Heart left ventricle (tissue), 16 donors: ENCODE measurements around the gene HIGD1B. TPM values are rescaled to one million over a fixed set of nuclear protein-coding genes. Genes with fewer than 3 reads are reported as not detected.
A peak's percentile ranks its signal among the peaks of the same experiment; 100 is the strongest.

ENCODE experiments used
- ATAC-seq, 4 donors: fragments of 200-7000 bp; cut with Tn5 transposase; one replicate each; pipeline ENCODE4 v1.9.1; 2020 to 2022; ENCODE audit warnings: moderate library complexity in 4 of 4, mild to moderate bottlenecking in 3 of 4, moderate number of reproducible peaks in 1 of 4
- DNase-seq, 5 donors: peaks; one replicate each; pipeline ENCODE4 v3.0.0-alpha.2; 2020
- H3K27ac ChIP-seq, 12 donors: fragments of 200-600 bp; sonication (generic) in 4 of 12; one replicate each; pipeline versions ENCODE4 v1.5.0 to v1.8.0; 2016 to 2022; ENCODE audit warnings: mild to moderate bottlenecking in 2 of 12
- H3K27me3 ChIP-seq, 9 donors: fragments of 200-600 bp; sonication (generic) in 2 of 9; one replicate each; pipeline versions ENCODE4 v1.5.1 to v1.8.0; 2016 to 2022; ENCODE audit warnings: mild to moderate bottlenecking in 3 of 9
- H3K36me3 ChIP-seq, 9 donors: fragments of 200-600 bp; sonication (generic) in 2 of 9; one replicate each; pipeline versions ENCODE4 v1.5.0 to v1.8.0; 2018 to 2022; ENCODE audit warnings: mild to moderate bottlenecking in 2 of 9
- H3K4me1 ChIP-seq, 12 donors: fragments of 200-600 bp; sonication (generic) in 4 of 12; one replicate each; pipeline versions ENCODE4 v1.5.0 to v1.8.0; 2016 to 2022; ENCODE audit warnings: mild to moderate bottlenecking in 3 of 12
- H3K4me3 ChIP-seq, 12 donors: fragments of 200-600 bp; sonication (generic) in 4 of 12; one replicate each; pipeline versions ENCODE4 v1.5.0 to v1.8.0; 2017 to 2022; ENCODE audit warnings: mild to moderate bottlenecking in 9 of 12, moderate library complexity in 4 of 12
- H3K9me3 ChIP-seq, 12 donors: fragments of 200-600 bp; sonication (generic) in 4 of 12; one replicate each; pipeline versions ENCODE4 v1.5.0 to v1.8.0; 2016 to 2022; ENCODE audit warnings: mild to moderate bottlenecking in 1 of 12
- POLR2A ChIP-seq, 2 donors: fragments of 450-650 bp; IDR thresholded peaks; one replicate each; pipeline ENCODE4 v1.6.1; 2017; ENCODE audit warnings: antibody characterized with exemption in 2 of 2, mild to moderate bottlenecking in 2 of 2, moderate library complexity in 2 of 2
- WGBS, 4 donors: extraction: QIAGEN DNeasy Blood & Tissue Kit in 2 of 4; methylation state at CpG; one replicate each; pipeline versions ENCODE4 v1.1.5 to v1.1.7; 2013 to 2018; 5-methylcytosine and 5-hydroxymethylcytosine counted together
- intact Hi-C, 10 donors: fragments of 100-400 bp; cut with DNase I; formaldehyde crosslinking; loops; one replicate each; pipeline versions ENCODE4 v1.11.1 to v1.14.2; 2022
- polyA plus RNA-seq, 2 donors: library from polyadenylated mRNA; stranded (reverse); fragments of 200-250 nt; gene quantifications; one replicate each; pipeline ENCODE4 v1.2.3, GENCODE V29; 2013
- total RNA-seq, 9 donors: library from RNA; depleted of rRNA in 2 of 9; stranded (reverse); fragments of >200 nt in 2 of 9; fragmentation: NEBNext Ultra II Directional in 3 of 9; extraction: Animal tissue kit (Norgen Biotek cat#: 25700) in 3 of 9; gene quantifications; one replicate each; pipeline versions ENCODE4 v1.1.0 to v1.2.4, GENCODE V29; 2016 to 2023
- TF ChIP-seq, protein P1 (sequence below), 12 donors: fragments of 200-600 bp; sonication (generic) in 4 of 12; IDR thresholded peaks; one replicate each; pipeline versions ENCODE4 v1.5.0 to v1.8.0; 2018 to 2022; ENCODE audit warnings: antibody characterized with exemption in 12 of 12, mild to moderate bottlenecking in 5 of 12
- donor health status: ischemic (EF 13 %, LVEDD 7.1; RV severe dilation, severe dysfunction).
- donor health status: healthy with polysubstance abuse.
- donor health status: DM: no; HTN: yes; CAD: no.
- donor health status: DM: no; HTN: no; CAD: no.
- donor health status: ischemic (EF 25% LVEDD 6.9; RV normal size, moderate dysfunction).
- donor health status: ischemic (EF 25% LVEDD 5.7; RV mildly dilated, moderate dysfunction).
- donor health status: healthy.
- donor health status: DM: yes; HTN: yes; CAD: no.
- donor health status: ischemic (EF 35%, LVEDD 5.7; RV mildly dilated, moderate dysfunction).
- donor health status: nonischemic (EF 11% LVEDD 7.7; RV severe dilation, severe dysfunction).
- donor health status: DM: yes; HTN: yes; CAD: no.
- donor health status: PGD.
- donor health status: ischemic (EF 29% LVEDD 5.4; RV normal size, mild dysfunction).
- donor health status: nonischemic (EF 23%, LVEDD 6.1; RV moderate dilation, normal function).

The HIGD1B gene
- total and polyA plus RNA-seq, 11 donors, result 4.3 to 30.9 (median 13.5) TPM

DNA sequence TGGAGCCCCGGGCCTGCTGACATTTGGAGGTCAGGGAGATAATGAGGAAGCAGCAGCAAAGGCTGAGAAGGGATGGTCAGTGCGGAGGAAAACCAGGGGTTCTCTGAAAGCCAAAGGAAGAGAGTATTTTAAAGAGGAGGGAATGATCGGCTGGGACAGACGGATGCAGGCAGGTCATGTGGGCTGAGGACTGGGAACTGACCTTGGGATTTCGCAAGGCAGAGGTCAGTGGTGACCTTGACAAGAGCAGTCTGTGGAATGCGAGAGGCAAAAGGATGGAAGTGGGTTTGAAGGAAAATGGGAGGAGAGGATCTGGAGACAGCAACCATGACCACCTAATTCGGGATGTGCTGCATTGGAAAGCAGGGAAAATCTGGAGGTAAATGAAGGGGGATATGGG is 41.3 kb downstream of the HIGD1B start:
- ATAC-seq (peak in 2 of 4 donors; percentile 33 to 36), DNase-seq (no peak)
- TF ChIP-seq POLR2A (IDR thresholded peaks at IDR 0.05), result no peak
- TF ChIP-seq, protein P1, sequence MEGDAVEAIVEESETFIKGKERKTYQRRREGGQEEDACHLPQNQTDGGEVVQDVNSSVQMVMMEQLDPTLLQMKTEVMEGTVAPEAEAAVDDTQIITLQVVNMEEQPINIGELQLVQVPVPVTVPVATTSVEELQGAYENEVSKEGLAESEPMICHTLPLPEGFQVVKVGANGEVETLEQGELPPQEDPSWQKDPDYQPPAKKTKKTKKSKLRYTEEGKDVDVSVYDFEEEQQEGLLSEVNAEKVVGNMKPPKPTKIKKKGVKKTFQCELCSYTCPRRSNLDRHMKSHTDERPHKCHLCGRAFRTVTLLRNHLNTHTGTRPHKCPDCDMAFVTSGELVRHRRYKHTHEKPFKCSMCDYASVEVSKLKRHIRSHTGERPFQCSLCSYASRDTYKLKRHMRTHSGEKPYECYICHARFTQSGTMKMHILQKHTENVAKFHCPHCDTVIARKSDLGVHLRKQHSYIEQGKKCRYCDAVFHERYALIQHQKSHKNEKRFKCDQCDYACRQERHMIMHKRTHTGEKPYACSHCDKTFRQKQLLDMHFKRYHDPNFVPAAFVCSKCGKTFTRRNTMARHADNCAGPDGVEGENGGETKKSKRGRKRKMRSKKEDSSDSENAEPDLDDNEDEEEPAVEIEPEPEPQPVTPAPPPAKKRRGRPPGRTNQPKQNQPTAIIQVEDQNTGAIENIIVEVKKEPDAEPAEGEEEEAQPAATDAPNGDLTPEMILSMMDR (IDR thresholded peaks at IDR 0.05), result no peak
- intact Hi-C loops, result no loop called here
- H3K4me1 ChIP-seq, result peaks cover 0 to 28% (median 5%) of the 10 kb centered on the region in 12 donors
- no peaks in the 10 kb centered on the region for H3K9me3 ChIP-seq
- WGBS, 4 donors, result 51 to 60% (median 58%) methylated on average over 7 of the region's 7 CpGs
- H3K4me3 ChIP-seq, result no peak overlapping the region
- no peaks in the 10 kb centered on the region for H3K27me3 ChIP-seq
- H3K36me3 ChIP-seq, result peaks cover 0 to 75% (median 68%) of the 10 kb centered on the region in 9 donors
- H3K27ac ChIP-seq, result peak overlapping the region in 1 of 12 donors; percentile 40

DNA sequence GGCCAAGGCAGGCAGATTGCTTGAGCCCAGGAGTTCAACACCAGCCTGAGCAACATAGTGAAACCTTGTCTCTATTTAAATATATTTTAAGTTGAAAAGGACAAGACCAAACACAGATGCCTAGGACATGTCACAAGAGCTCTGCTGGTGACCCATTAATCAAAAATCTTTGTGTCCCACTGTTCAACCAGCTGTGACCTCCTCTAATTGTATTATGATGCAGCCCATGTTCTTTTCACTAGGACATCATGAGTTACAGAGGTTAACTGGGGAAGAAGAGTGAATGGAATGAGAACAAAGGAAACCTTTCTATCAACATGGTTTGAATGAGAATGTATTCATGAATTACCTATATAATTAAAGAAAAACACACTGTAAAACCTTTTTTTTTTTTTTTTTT is 44.6 kb downstream of the HIGD1B start:
- H3K4me3 ChIP-seq, result no peak overlapping the region
- ATAC-seq (no peak), DNase-seq (no peak)
- intact Hi-C loops, result no loop called here
- TF ChIP-seq, protein P1 (IDR thresholded peaks at IDR 0.05), result no peak
- TF ChIP-seq POLR2A (IDR thresholded peaks at IDR 0.05), result no peak
- H3K4me1 ChIP-seq, result peaks cover 0 to 36% (median 5%) of the 10 kb centered on the region in 12 donors
- no peaks in the 10 kb centered on the region for H3K27me3 ChIP-seq
- no peak overlapping the region for H3K27ac ChIP-seq
- H3K36me3 ChIP-seq, result peaks cover 0 to 66% (median 44%) of the 10 kb centered on the region in 9 donors
- no peaks in the 10 kb centered on the region for H3K9me3 ChIP-seq

DNA sequence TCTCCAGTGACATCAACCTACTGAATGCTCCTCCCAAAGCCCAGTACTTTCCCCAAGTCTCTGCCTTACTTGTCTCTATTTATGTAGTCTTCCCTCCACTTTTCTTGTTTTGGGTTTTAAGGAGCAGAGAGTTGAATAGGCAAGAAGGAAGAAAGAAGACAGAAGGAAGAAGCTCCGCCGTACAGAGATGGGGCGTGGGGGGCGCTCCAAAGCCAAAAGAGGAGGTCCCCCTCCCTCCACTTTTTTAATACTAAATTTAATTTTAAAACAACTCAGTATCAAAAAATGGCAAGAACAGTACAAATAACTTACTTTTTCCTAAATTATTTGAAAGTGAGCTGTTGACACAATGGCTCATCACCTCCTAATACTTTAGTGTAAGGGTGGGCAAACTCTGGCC is 47.0 kb downstream of the HIGD1B start:
- peaks cover 0 to 58% (median 40%) of the 10 kb centered on the region in 9 donors for H3K36me3 ChIP-seq
- no peak for ATAC-seq
- intact Hi-C loops, result no loop called here

DNA sequence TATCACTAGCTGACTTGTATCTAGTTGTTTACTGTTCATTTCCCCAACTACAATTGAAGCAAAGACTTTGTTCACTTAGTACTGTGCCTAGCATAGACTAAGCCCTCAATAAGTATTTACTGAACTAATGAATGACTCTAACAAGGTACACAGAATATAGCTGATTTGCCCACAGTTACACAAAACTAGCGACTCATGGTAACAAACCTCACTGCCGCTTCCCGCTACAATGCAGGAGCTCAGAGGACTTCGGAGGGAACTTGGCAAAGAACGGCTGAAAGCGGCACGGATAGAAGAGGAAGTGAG is 51.0 kb downstream of the HIGD1B start:
- H3K27me3 ChIP-seq, result no peaks in the 10 kb centered on the region
- no peak for DNase-seq
- WGBS, 4 donors, result 0 to 1% (median 1%) methylated on average over 7 of the region's 7 CpGs

More for the DNA sequence above, 47.0 kb downstream of the HIGD1B start:
- H3K27me3 ChIP-seq, result no peaks in the 10 kb centered on the region
- no peak for DNase-seq
- no peak overlapping the region for H3K27ac ChIP-seq
- peaks cover 0 to 27% (median 15%) of the 10 kb centered on the region in 12 donors for H3K4me1 ChIP-seq
- H3K4me3 ChIP-seq, result no peak overlapping the region
- no peak for TF ChIP-seq POLR2A (IDR thresholded peaks at IDR 0.05)
- TF ChIP-seq, protein P1 (IDR thresholded peaks at IDR 0.05), result no peak
- no peaks in the 10 kb centered on the region for H3K9me3 ChIP-seq
- 80 to 97% (median 95%) methylated on average over 4 of the region's 4 CpGs for WGBS, 4 donors

More for the DNA sequence above, 51.0 kb downstream of the HIGD1B start:
- H3K9me3 ChIP-seq, result no peaks in the 10 kb centered on the region
- H3K36me3 ChIP-seq, result peaks cover 0 to 28% (median 8%) of the 10 kb centered on the region in 9 donors
- peak overlapping the region; percentile 86 to 98 (median 96) for H3K27ac ChIP-seq
- intact Hi-C loops, result no loop called here
- TF ChIP-seq POLR2A (IDR thresholded peaks at IDR 0.05), result no peak
- TF ChIP-seq, protein P1 (IDR thresholded peaks at IDR 0.05), result no peak
- H3K4me1 ChIP-seq, result peaks cover 0 to 45% (median 24%) of the 10 kb centered on the region in 12 donors
- H3K4me3 ChIP-seq, result peak overlapping the region; percentile 61 to 94 (median 72)
- ATAC-seq, result no peak
